Colon (tissue), 2 donors: ENCODE data around the gene PCNX3.

Experiments used
- FAIRE-seq: peaks from 2 replicates; lab custom pipeline; 2012; peaks lifted over from hg19 to GRCh38; lab: Jason Lieb, UNC
- donor health status: control.
- donor health status: control.

PCNX3 gene

DNA sequence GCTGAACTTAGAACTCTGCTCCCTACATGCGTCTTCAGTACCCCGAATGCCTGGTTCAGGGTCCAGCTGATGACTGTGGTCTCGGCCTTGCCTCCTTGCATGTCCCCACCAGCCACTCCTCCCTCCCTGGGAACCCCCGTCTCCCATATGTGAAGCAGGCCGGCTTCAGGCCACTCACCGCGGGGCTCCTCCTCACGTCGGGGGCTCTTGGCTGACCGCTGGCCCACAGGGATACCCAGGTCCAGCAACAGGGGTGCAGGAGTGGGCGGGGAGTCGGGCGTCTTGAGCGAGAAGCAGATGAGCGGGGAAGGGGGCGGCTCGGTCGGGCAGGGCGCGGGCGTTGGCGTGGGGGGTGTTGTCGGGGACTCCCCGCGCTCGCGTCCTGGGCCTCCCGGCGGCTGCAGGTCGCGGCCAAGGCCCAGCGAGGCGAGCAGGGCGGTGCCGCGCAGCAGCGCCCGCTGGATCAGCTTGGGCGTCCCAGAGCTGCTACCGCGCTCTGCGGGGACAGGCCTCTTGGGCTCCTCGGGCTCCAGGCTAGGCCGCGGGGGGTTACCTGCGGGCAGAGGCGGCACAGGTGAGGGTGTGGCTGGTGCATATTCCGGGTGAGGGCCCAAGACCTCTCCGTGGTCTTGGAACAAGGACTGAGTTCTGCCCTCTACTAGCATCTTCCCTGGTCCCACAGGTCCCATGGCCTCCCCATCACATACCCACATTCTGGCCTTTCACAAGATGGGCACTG, 16.2 kb upstream of the PCNX3 start:
- no peak for FAIRE-seq

GRCh38 chr11:65599955-65600246, 15.7 kb upstream of the PCNX3 start:
- no peak for FAIRE-seq

GRCh38 chr11:65604258-65604657, 11.3 kb upstream of the PCNX3 start:
- FAIRE-seq, result no peak

- no peak for FAIRE-seq
Observed at GRCh38 chr11:65606876-65607613, 8.5 kb upstream of the PCNX3 start.

DNA sequence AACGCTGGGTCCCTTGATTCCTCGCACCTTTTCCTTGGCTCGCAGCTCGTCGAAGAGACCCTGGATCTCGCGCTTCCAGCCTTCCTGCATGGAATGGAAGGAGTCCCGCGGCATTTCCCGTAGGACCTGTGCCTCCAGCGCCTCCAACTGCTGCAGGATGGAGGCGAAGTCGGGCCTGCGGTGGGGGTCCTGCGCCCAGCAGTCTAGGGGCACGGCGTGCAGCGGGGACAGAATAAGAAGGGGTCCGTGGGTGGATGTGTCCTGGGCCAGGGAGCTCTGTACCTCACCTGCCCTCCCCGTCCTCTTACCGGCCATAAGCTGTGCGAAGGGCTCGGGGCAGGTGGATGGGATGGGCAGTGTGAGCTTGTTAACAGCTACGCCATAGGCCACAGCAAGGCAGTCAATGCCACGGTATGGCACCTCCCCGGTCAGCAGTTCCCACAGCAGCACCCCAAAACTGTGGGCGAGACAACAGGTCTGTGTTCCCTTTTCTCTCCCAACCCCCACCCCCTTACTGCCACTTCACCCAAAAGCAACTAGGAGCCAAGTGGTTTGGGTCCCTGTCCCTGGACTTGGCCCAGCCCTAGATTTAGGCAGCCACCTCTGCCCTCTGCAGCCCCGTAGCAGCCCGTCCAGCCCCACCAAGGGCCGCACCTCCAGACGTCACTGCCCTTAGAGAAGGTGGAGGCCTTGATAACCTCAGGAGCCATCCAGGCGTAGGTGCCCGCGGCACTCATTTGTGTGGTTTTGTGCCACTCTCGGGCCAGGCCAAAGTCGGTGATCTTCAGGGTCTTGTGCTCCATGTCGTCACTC, 7.8 kb upstream of the PCNX3 start:
- no peak for FAIRE-seq

GRCh38 chr11:65609229-65609628, 6.3 kb upstream of the PCNX3 start:
- no peak for FAIRE-seq

GRCh38 chr11:65609665-65610064, 5.9 kb upstream of the PCNX3 start:
- FAIRE-seq, result no peak

DNA sequence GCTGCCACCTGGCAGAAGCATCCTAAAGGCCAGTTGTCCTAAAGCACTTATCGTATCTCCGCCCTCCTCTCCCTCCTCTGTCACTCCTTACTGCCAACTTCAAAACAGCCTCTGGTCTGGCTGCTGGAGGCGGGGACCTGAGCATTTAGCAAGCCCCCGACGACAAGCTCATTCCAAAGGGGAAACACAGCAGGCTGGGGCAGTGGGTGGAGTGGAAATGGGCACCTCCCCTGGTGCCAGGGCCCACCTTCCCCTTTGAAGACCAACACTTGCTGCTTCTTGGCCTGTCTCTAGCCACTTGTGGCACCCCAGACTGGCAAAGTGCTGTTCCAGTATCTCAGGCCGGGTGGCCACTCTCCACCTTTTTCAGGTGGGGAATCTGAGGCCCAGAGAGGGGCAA, 5.2 kb upstream of the PCNX3 start:
- no peak for FAIRE-seq

DNA sequence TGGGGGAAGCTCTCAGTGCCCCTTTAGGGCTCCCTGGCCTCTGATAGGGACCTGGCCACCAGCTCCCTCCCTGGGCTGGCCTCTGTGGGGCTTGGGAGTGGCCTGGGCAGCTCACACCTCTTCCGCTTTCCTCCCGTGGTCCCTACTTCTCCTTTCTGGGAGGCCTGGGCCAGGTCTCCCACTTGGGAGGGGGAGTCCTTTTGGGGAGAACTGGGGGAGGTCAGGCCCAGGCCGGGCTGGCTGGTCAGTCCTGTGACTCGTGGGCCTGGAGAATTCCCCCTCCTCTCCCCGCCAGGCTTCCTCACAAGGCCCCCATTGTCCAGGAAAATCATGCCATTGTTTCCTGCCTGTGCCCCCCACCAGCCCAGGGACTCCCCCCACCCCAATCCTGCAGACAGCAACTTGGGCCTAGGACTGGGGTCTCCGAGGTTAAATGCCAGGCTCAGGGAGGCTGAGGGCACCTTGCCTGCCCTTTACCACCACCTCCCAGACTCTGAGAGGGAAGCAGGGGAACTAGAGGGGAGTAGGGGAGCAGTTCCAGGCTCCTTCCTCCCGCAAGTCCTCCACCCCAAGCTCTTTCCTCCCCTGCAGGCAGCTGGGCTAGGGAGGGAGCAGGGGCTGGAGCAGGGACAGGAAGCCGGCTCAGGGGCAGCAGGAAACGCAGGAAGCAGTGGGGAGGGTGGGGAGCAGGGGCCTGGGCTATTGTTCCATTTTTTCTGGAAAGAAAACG, 4.4 kb upstream of the PCNX3 start:
- no peak for FAIRE-seq

GRCh38 chr11:65611758-65612603, 3.6 kb upstream of the PCNX3 start:
- no peak for FAIRE-seq

DNA sequence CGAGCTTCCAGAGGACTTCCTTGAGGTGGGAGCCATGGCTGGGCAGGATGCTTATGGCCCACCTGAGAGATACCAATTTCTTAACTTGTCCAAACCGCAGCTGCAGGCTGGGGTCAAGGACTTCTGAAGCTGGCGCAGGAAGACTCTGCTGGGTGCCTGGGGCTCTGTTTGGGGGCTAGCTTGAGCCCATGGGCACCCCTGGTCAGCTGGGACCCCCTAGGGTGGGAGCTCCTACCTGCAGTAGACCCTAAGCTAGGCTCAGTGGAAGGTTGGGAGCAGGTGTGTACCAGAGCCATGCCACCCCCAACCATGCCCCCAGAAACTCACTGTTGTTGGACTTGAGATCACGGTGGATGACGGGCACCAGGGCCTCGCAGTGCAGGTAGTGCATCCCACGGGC, 2.9 kb upstream of the PCNX3 start:
- FAIRE-seq, result no peak

DNA sequence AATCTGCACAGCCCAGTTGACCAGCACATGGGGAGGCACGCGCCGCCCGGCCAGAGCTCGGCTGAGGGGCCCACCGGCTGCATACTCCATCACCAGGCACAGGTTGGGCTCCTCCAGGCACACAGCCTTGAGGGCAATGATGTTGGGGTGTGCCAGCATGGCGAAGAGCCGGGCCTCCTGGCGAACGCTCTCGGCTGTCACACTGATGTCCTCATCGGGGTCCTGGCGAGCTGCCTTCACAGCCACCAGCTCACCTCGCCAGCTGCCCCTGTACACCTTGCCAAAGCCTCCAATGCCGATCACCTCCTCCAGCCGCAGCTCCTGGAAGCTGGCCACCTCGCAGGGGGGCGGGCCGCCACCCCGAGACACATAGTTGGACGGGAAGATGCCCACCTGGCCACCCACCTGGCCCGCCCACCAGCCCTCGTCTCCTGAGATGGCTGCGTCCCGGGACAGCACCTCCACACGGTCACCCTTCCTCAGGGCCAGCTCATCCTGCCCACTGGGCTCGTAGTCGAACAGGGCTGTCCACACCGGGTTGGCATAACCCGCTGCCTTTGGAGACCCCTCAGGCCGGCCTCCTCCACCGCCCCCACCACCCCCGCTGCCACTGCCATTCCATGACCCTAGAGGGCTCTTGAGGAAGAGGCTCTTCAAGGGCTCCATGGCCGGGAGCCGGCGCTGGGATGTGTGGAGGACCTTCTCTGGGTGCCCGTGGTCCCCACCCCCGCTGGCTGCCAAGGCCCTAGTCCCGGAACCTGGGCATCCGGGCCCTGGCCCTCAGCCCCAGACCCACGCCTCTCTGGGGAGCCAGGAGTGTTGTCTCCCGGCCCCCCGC, 2.3 kb upstream of the PCNX3 start:
- FAIRE-seq, result no peak

GRCh38 chr11:65615950-65616574, 486 bp downstream of the PCNX3 start:
- FAIRE-seq, result no peak

GRCh38 chr11:65616575-65617001, 1.0 kb downstream of the PCNX3 start:
- FAIRE-seq, result no peak

DNA sequence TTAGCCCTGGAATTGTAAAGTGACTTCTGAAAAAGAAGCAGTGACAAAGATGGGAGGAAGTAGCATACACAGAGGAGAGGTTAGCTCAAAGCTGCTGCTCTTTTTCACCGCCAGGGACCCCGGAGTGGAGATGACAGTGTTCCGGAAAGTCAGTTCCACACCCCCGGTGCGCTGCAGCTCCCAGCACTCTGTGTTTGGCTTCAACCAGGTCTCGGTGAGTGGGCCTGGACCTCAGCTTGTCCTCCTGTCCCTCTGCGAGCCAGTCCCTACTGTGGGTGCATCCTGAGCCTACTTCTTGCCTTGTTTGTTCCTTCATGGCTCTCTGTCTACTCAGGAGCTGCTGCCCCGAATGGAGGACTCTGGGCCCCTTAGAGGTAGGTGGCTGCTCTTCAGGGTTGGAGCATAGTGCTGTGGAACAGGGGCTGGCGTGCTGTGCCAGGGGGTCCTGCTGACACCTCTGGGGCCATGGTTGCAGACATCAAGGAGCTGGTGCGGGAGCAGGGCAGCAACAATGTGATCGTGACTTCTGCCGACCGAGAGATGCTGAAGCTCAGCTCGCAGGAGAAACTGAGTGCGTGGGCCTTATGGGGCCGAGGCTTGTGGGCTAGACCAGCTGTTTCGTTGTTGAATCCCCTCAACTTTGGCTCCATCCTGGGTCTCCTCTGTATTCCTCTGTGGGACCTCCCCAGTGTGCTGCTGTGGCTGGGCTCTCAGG, 1.7 kb downstream of the PCNX3 start:
- FAIRE-seq, result no peak

- FAIRE-seq, result no peak
Observed at GRCh38 chr11:65617990-65618751, 2.6 kb downstream of the PCNX3 start.

- no peak for FAIRE-seq
Observed at GRCh38 chr11:65618763-65619162, 3.2 kb downstream of the PCNX3 start.

- no peak for FAIRE-seq
Observed at GRCh38 chr11:65619281-65619928, 3.8 kb downstream of the PCNX3 start.
